OCI-LY7 (cell line): ENCODE data around the gene METTL18.

ENCODE experiments used
- CTCF ChIP-seq: fragments of 200-600 bp; sonication (generic); conservative IDR thresholded peaks from 2 replicates; pipeline ENCODE4 v1.5.1; 2014; ENCODE audit warnings: mild to moderate bottlenecking, antibody characterized with exemption, low read length, moderate library complexity, mixed read lengths
- EZH2phosphoT487 ChIP-seq: fragments of 200-600 bp; sonication (generic); IDR thresholded peaks from 2 replicates; pipeline ENCODE4 v1.6.1; 2018; ENCODE audit warnings: low read depth, borderline replicate concordance, mild to moderate bottlenecking, mixed run types, antibody characterized with exemption, low read length, moderate library complexity, mixed read lengths

DNA sequence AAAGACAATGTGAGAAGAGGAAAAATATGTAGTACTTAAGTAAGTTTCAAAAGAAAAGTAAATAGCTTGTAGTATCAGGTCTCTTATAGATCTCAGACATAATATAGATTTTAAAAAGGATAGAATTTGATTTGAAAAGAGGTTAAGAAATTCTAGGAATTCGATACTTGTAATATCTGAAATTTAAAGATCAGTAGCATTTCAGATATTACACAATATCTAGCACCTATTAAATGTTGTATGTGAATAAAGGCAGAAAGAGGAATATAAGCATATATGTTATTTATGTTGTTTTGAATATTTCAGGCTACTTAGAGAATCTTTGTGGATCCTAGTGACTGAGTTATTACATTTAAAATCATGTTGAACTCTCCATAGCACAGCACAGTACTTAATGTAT, 35.0 kb upstream of the METTL18 start:
- TF ChIP-seq EZH2phosphoT487 (no peak), CTCF (no peak)
